Cardiac muscle cell (in vitro differentiated cells and primary cell): Measurements from ENCODE around the gene KIFC3. TPM values are rescaled to one million over a fixed set of nuclear protein-coding genes. Genes with fewer than 3 reads are reported as not detected.
"Not testable (repeated sequence)": the region's sequence is repeated elsewhere in the genome, so short reads cannot be mapped to it uniquely, and the experiment has no call there.

Experiments used
- DNase-seq, 2 donors: peaks; one replicate each; pipeline versions ENCODE4 v3.0.0 to v3.0.0-alpha.2; 2010 to 2017; ENCODE audit warnings: low read depth in 1 of 2, low spot score in 1 of 2
- H3K27ac ChIP-seq: fragments of 200-600 bp; sonication (generic); 2 replicates; pipeline ENCODE4 v1.5.1; 2016
- H3K27me3 ChIP-seq: fragments of 200-600 bp; sonication (generic); 2 replicates; pipeline ENCODE4 v1.6.0; 2016; ENCODE audit warnings: control low read depth
- H3K36me3 ChIP-seq: fragments of 200-600 bp; sonication (generic); 2 replicates; pipeline ENCODE4 v1.5.1; 2016; ENCODE audit warnings: control low read depth
- H3K4me1 ChIP-seq: fragments of 200-600 bp; sonication (generic); 2 replicates; pipeline ENCODE4 v1.8.1; 2017; ENCODE audit warnings: low read depth, mild to moderate bottlenecking, mixed run types
- H3K4me3 ChIP-seq: fragments of 200-600 bp; sonication (generic); 2 replicates; pipeline ENCODE4 v1.5.1; 2016; ENCODE audit warnings: mild to moderate bottlenecking
- H3K9me3 ChIP-seq: fragments of 200-600 bp; sonication (generic); 2 replicates; pipeline ENCODE4 v1.5.1; 2017; ENCODE audit warnings: low read depth, mild to moderate bottlenecking, control low read depth
- CTCF ChIP-seq: IDR thresholded peaks from 2 replicates; pipeline ENCODE4 v1.5.1; 2012; ENCODE audit warnings: low read depth, mild to moderate bottlenecking, low read length
- polyA plus RNA-seq: library from polyadenylated mRNA; unstranded; fragments of >200 nt; fragmentation: Nextera tagmentation; extraction: Ambion mirVana; gene quantifications from 2 replicates; pipeline ENCODE4 v1.2.1, GENCODE V29; 2016
- total RNA-seq: library from RNA; depleted of rRNA; stranded (reverse); fragments of >200 nt; gene quantifications from 2 replicates; pipeline ENCODE4 v1.2.3, GENCODE V29; 2016

KIFC3 gene
- total and polyA plus RNA-seq, 2 experiments from 2014 or later = 24.8 to 50.1 TPM

- DNase-seq = no peak
- H3K4me3 ChIP-seq = no peak overlapping the region
- H3K36me3 ChIP-seq = no peaks in the 10 kb centered on the region
- no peaks in the 10 kb centered on the region for H3K27me3 ChIP-seq
- no peak overlapping the region for H3K27ac ChIP-seq
- TF ChIP-seq CTCF = no peak
- H3K9me3 ChIP-seq = no peaks in the 10 kb centered on the region
- H3K4me1 ChIP-seq = no peaks in the 10 kb centered on the region
These were observed 88.7 kb downstream of the KIFC3 start for GRCh38 chr16:57713596-57713995.

GRCh38 chr16:57712569-57712968, 89.7 kb downstream of the KIFC3 start:
- DNase-seq, H3K4me3 ChIP-seq, H3K27me3 ChIP-seq, H3K9me3 ChIP-seq, H3K27ac ChIP-seq, H3K36me3 ChIP-seq, H3K4me1 ChIP-seq: not testable (repeated sequence)

- TF ChIP-seq CTCF = no peak
- no peak for DNase-seq
- H3K27me3 ChIP-seq = no peaks in the 10 kb centered on the region
- no peaks in the 10 kb centered on the region for H3K4me1 ChIP-seq
- H3K27ac ChIP-seq = no peak overlapping the region
- H3K9me3 ChIP-seq = no peaks in the 10 kb centered on the region
- no peaks in the 10 kb centered on the region for H3K36me3 ChIP-seq
- H3K4me3 ChIP-seq = no peak overlapping the region
These were observed 90.3 kb downstream of the KIFC3 start for GRCh38 chr16:57711993-57712392.

GRCh38 chr16:57711346-57711745, 90.9 kb downstream of the KIFC3 start:
- Histone ChIP-seq H3K27ac (no peak overlapping the region), H3K4me1 (no peaks in the 10 kb centered on the region), H3K27me3 (no peaks in the 10 kb centered on the region), H3K9me3 (no peaks in the 10 kb centered on the region), H3K36me3 (no peaks in the 10 kb centered on the region), H3K4me3 (no peak overlapping the region)
- no peak for DNase-seq
- no peak for TF ChIP-seq CTCF

GRCh38 chr16:57709663-57710062, 92.6 kb downstream of the KIFC3 start:
- no peak for DNase-seq
- TF ChIP-seq CTCF = no peak
- Histone ChIP-seq H3K27ac (no peak overlapping the region), H3K27me3 (no peaks in the 10 kb centered on the region), H3K9me3 (no peaks in the 10 kb centered on the region), H3K36me3 (no peaks in the 10 kb centered on the region), H3K4me3 (no peak overlapping the region), H3K4me1 (no peaks in the 10 kb centered on the region)

Other genes with a start within 250 kb of the KIFC3 start
- not detected in 2 replicates for gene ADGRG1, start 173.9 kb downstream of the KIFC3 start, total RNA-seq
- gene ADGRG1, start 173.9 kb downstream of the KIFC3 start, polyA plus RNA-seq = 0.15 and 0.21 TPM in 2 replicates
- not detected in 2 replicates for gene ADGRG3, start 134.2 kb downstream of the KIFC3 start, total RNA-seq
- 0.41 TPM in 1 of 2 replicates, not detected in the other for gene ADGRG3, start 134.2 kb downstream of the KIFC3 start, polyA plus RNA-seq
- 0.83 and 1.2 TPM in 2 replicates for gene DRC7, start 107.7 kb downstream of the KIFC3 start, total RNA-seq
- 2.0 and 3.4 TPM in 2 replicates for gene DRC7, start 107.7 kb downstream of the KIFC3 start, polyA plus RNA-seq
- 46.4 and 52.5 TPM in 2 replicates for gene KATNB1, start 66.7 kb downstream of the KIFC3 start, total RNA-seq
- gene KATNB1, start 66.7 kb downstream of the KIFC3 start, polyA plus RNA-seq = 42.8 and 49.4 TPM in 2 replicates
- gene CNGB1, start 168.6 kb upstream of the KIFC3 start, total RNA-seq = not detected in 2 replicates
- not detected in 2 replicates for gene CNGB1, start 168.6 kb upstream of the KIFC3 start, polyA plus RNA-seq
- gene ZNF319, start 198.2 kb upstream of the KIFC3 start, total RNA-seq = 11.6 and 12.4 TPM in 2 replicates
- 12.3 and 13.3 TPM in 2 replicates for gene ZNF319, start 198.2 kb upstream of the KIFC3 start, polyA plus RNA-seq
- 41.4 and 48.3 TPM in 2 replicates for gene USB1, start 198.9 kb upstream of the KIFC3 start, total RNA-seq
- gene USB1, start 198.9 kb upstream of the KIFC3 start, polyA plus RNA-seq = 40.2 and 60.8 TPM in 2 replicates
- gene MMP15, start 223.3 kb upstream of the KIFC3 start, total RNA-seq = 391 and 473 TPM in 2 replicates
- 317 and 388 TPM in 2 replicates for gene MMP15, start 223.3 kb upstream of the KIFC3 start, polyA plus RNA-seq